Measurements from ENCODE around the gene CUEDC1.

Gene CUEDC1

GRCh38 chr17:57948555-57949420 is 6.4 kb downstream of the CUEDC1 start:
- no peak for TF ChIP-seq CTCF (conservative IDR thresholded peaks at IDR 0.05; ENCODE audit: control insufficient read depth, insufficient read depth, low read depth, low read length)
- no peak overlapping the region for H3K4me3 ChIP-seq (ENCODE audit: control insufficient read depth, low read depth, low read length)
- DNase-seq (ENCODE audit: low read depth), result peak; percentile 98

- DNase-seq (ENCODE audit: low read depth), result no peak
- H3K4me3 ChIP-seq (ENCODE audit: control insufficient read depth, low read depth, low read length), result no peak overlapping the region
- no peak for TF ChIP-seq CTCF (conservative IDR thresholded peaks at IDR 0.05; ENCODE audit: control insufficient read depth, insufficient read depth, low read depth, low read length)
Observed at GRCh38 chr17:57948169-57948554, 7.0 kb downstream of the CUEDC1 start.

GRCh38 chr17:57947369-57947768 is 7.8 kb downstream of the CUEDC1 start:
- DNase-seq (ENCODE audit: low read depth), result no peak
- no peak for TF ChIP-seq CTCF (conservative IDR thresholded peaks at IDR 0.05; ENCODE audit: control insufficient read depth, insufficient read depth, low read depth, low read length)
- H3K4me3 ChIP-seq (ENCODE audit: control insufficient read depth, low read depth, low read length), result no peak overlapping the region

GRCh38 chr17:57946798-57947358 is 8.3 kb downstream of the CUEDC1 start:
- peak; percentile 80 for DNase-seq (ENCODE audit: low read depth)
- TF ChIP-seq CTCF (conservative IDR thresholded peaks at IDR 0.05; ENCODE audit: control insufficient read depth, insufficient read depth, low read depth, low read length), result no peak
- H3K4me3 ChIP-seq (ENCODE audit: control insufficient read depth, low read depth, low read length), result peak overlapping the region; percentile 41

GRCh38 chr17:57945996-57946797 is 9.0 kb downstream of the CUEDC1 start:
- H3K4me3 ChIP-seq (ENCODE audit: control insufficient read depth, low read depth, low read length), result peak overlapping the region; percentile 41
- no peak for TF ChIP-seq CTCF (conservative IDR thresholded peaks at IDR 0.05; ENCODE audit: control insufficient read depth, insufficient read depth, low read depth, low read length)
- peak; percentile 62 for DNase-seq (ENCODE audit: low read depth)

GRCh38 chr17:57944908-57945307 is 10.3 kb downstream of the CUEDC1 start:
- TF ChIP-seq CTCF (conservative IDR thresholded peaks at IDR 0.05; ENCODE audit: control insufficient read depth, insufficient read depth, low read depth, low read length), result no peak
- H3K4me3 ChIP-seq (ENCODE audit: control insufficient read depth, low read depth, low read length), result no peak overlapping the region
- DNase-seq (ENCODE audit: low read depth), result peak; percentile 71

Measured in fibroblast of mammary gland (primary cell).